ENCODE measurements around the gene TTLL11.

Gene TTLL11

GRCh38 chr9:121939643-121940042 is 153.5 kb downstream of the TTLL11 start:
- DNase-seq (ENCODE audit: low spot score) = no peak

- no peak for DNase-seq (ENCODE audit: low spot score)
Observed at GRCh38 chr9:121938621-121939020, 154.5 kb downstream of the TTLL11 start.

GRCh38 chr9:121937240-121937639 is 155.9 kb downstream of the TTLL11 start:
- no peak for DNase-seq (ENCODE audit: low spot score)

DNA sequence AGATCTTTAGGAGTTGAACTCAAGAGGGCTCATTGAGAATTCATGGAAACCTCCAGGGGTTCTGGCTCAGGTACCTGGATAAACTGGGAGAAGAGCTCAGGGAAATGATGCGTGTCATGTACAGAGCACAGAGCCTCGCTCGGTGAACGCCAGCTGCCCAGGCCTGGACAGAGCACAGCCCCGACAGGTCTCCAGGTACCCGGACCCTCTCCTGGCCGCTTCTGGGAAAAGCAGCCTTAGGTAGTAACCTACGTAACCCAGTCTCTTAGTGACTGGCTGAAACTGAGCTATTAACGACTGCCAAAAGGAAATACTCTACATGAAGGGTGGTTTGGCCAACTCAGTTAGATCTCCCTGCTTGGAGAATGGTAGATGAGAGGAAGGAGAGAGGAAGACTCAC is 157.4 kb downstream of the TTLL11 start:
- DNase-seq (ENCODE audit: low spot score) = no peak

DNA sequence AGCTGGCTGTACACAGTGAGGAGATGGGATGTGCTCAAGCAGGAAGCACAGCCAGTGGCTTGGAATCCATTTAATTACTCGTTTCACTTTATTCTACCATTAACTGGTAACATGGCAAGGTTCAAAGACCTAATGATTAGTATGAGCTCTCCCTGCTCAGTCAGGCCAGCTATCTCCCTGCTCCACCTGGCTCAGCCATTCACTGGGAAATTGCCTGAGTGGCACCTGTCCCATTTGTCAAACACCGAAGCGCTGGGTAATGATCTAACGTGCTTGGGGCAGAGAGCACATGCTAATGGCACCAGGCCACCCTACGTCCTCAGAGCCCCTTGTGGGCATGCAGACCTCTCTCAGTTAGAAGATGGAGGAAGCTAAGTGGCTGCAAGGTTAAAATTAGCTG is 162.2 kb downstream of the TTLL11 start:
- DNase-seq (ENCODE audit: low spot score) = no peak

- no peak for DNase-seq (ENCODE audit: low spot score)
Observed at GRCh38 chr9:121929893-121930875, 162.9 kb downstream of the TTLL11 start.

GRCh38 chr9:121927636-121928035 is 165.5 kb downstream of the TTLL11 start:
- no peak for DNase-seq (ENCODE audit: low spot score)

GRCh38 chr9:121927081-121927480 is 166.0 kb downstream of the TTLL11 start:
- DNase-seq (ENCODE audit: low spot score) = no peak

DNA sequence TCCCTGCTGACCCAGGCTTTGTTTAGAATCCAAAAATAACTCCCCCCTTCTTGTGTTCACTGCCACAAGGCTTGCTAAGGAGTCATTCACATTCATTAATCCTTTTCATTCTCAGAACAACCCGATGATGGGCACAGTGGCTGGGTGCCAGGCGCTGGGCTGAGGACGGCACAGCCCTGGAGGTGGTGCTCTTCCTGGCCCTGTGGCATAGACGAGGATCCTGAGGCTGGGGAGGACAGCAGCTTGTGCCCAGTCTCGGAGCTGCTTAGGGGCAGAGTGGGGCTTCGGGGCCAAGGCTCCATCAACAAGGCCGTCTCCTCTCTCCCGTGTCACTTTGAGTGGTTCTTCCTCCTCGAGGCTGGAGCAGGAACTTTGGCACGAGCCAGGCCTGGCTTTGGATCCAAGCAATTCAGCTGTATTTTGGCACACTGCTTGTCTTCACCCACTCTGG is 166.7 kb downstream of the TTLL11 start:
- no peak for DNase-seq (ENCODE audit: low spot score)

DNA sequence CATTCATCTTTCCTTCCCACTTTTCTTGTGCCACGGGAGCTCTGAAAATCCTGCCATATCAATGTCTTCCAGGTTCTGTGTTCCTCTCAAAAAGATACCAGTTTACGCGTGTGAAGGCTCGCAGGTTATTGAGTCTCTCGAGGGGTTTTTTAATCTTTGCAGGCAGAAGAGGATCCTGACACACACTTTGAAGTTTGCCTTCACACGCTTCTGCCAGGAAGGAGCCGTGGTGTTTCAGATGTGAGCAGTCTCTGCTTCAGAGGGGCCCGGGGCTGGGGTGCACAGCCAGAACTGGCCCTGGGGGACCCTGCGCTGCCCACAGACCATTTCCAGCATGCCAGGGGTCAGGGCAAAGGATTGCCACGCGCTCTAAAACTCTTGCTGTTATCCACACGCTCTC is 167.2 kb downstream of the TTLL11 start:
- no peak for DNase-seq (ENCODE audit: low spot score)

GRCh38 chr9:121924700-121925099 is 168.4 kb downstream of the TTLL11 start:
- DNase-seq (ENCODE audit: low spot score) = no peak

DNA sequence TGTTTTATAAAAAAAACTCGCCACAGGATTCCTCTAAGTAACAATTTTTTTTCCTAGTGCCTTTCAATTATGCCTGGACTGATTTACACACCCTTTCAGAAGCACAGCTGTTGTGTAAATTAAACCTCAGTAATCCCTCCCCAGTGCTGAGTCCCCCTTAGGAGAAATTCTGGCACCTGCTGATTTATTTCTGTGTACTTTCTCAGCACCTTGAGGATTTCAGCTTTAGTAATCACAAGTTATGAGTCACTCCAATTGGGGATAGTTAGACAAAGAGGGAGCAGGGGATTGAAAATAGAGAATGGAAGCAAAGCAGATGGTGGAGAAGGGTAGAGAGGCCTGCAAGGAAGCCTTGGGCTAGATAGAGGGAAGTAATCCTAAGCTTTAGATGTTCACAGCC is 171.7 kb downstream of the TTLL11 start:
- no peak for DNase-seq (ENCODE audit: low spot score)

GRCh38 chr9:121917375-121918335 is 175.5 kb downstream of the TTLL11 start:
- no peak for DNase-seq (ENCODE audit: low spot score)

DNA sequence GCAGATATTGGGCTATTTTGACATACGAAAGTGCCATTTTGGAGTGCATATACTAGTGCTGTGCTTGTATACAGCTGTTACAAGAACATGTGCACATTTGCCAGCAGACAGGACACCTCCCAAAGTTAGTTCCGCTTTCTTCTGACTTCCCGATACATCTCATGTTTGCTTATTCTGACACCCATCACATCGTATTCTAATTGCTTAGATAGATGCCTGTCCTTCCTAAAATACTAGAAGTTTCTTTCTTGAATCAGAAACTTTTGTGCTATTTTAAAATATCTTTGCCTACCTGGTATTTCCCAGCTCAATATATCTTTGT is 177.8 kb downstream of the TTLL11 start:
- no peak for DNase-seq (ENCODE audit: low spot score)

DNA sequence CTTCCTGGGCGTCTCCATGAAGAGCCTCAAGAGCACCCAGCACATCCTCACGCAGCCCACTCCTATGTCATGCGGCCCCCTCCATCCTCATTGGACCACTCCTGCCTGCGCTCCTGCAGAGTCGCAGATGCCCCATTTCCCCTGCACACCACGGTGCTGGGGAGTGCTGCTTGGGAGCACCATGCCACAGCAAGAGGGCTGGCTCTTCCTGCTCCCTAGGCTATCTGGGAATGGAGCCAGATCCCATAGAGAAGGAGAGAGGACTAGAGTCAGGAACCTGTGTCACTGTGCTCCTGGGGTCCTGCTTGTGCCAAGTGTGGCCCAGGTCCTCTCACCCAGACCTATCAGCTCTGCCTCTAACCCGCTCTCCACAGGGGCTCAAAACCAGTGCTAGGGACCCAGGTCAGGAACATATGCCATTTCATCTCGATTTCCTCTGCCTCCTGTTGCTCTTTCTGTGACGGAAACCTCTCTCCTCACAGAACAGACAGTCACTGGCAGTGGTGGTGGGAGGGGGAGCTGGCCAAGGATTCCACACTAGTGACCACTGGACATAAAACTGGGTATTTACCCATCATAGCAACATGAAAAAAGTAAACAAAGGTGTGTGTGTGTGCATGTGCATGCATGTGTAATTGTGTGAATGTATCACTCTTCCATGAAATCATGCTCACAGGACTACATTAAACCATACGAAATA is 178.4 kb downstream of the TTLL11 start:
- no peak for DNase-seq (ENCODE audit: low spot score)

DNA sequence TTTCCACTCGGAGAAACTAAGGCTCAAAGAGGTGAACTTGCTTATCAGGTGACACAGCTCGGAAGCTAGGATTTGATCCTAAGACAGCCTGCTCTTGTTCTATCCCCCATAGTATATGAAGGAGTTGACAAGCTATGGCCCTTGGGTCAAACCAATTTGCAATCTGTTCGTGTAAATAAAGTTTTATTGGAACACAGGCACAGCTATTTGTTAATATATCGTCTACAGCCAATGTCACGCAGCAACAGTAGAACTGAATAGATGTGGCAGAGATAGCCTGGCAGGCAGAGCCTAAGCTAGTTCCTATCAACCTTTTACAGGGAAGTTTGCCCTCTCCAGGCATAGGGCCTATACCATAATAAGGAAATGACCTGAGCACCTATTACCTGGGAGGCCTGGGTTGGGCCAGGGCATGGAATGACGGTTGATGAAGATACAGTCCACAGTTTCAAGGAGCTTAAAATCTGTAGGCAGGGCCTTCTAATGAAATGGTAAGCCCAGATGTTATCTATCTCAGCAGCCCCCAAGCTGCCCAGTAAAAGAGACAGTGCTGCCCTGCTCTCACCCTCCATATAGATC is 179.0 kb downstream of the TTLL11 start:
- DNase-seq (ENCODE audit: low spot score) = no peak

DNA sequence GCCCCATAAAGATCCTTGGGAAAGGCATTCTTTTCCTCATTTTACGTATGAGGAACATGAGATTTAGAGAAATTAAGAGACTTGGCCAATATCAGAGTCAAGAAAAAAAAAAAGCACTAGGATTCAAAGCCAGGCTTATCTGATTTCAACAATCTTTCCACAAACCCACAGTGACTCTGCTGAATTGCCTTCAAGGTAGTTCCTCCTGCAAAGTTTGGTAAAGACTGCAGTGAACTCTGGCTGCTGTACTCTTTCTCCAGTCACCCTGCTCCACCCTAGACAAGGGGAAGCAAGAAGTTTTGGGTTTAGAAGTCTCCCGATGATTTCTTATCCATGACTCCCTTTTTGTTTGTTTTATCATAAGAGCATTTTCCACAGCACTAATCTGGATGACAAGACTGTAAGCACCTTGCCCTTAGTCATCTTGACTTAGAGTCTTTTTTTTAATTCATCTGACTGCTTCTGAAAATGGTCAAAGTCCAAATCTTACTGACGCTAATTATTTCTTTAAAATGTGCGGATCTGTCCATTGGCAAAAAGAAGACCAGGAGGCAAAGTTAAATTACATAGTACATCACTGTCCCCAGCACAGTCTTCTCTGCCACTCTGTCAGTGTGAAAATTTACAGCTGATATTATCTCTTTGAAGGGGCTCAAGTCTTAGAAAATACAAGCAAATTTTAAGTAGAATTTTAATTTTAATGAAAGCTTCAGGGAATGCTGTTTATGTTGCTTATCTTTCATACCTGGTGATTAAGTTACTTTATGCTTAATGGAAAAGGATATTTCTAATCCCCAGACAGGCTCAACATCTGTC is 180.1 kb downstream of the TTLL11 start:
- DNase-seq (ENCODE audit: low spot score) = no peak

- DNase-seq (ENCODE audit: low spot score) = no peak
Observed at GRCh38 chr9:121910491-121911040, 182.5 kb downstream of the TTLL11 start.

DNA sequence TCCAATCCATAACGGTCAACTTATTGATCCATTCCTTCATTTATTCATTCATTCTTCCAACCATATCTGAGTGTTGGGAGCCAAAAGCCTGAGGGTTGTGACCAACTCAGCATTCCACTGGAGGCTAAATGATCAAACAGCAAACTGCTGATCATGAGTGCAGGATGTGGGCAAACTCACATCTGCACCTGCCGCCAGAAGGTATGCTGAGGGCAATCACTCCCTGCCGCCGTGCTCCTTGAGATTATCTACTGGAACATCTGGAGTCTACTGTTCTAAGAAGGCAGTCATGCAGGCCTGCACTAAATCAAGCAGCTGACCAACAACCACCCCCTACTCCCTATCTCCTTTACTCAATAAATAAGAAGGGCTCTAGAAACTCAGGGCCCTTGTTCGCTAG is 184.0 kb downstream of the TTLL11 start:
- no peak for DNase-seq (ENCODE audit: low spot score)

GRCh38 chr9:121906074-121906870 is 186.8 kb downstream of the TTLL11 start:
- DNase-seq (ENCODE audit: low spot score) = no peak

All from CD4-positive, alpha-beta T cell treated with Interleukin-6 at 100 ng/mL for 8 hours (primary cell).